Astrocyte of the spinal cord (primary cell): ENCODE data around the gene RAB1A.

Experiments
- DNase-seq: peaks from one replicate; pipeline ENCODE4 v3.0.0; 2011; ENCODE audit warnings: low read depth, low spot score
- H3K4me3 ChIP-seq: 2 replicates; pipeline ENCODE4 v1.5.1; 2011; ENCODE audit warnings: low read depth, mild to moderate bottlenecking, low read length, moderate library complexity
- in situ Hi-C: cut with HindIII; loops from 2 replicates; pipeline ENCODE4 v1.10.0; 2017; ENCODE audit warnings: low sequenced_read_pairs
- TF ChIP-seq, protein P1 (sequence below): IDR thresholded peaks from 2 replicates; pipeline ENCODE4 v1.5.1; 2012; ENCODE audit warnings: low read depth, mild to moderate bottlenecking, low read length, inconsistent platforms

RAB1A gene

DNA sequence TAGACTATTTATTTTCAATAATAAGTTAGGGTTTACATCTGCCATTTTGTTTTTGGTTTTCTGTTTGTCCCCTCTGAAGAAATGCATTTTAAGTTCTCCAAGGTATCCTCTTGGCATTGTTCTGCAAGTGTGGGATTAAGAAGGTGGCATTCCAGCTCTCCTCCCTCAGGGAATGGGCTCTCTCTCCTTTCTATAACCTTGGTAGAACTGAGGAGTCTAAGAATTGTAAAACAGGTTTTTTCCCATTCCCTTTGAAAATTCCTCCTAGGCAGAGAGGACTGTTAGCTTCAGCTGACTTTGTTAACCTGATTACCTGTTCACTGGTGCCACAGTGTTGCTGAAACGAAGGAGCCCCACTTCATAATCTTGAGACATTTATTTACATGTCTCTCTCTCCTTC, 26.1 kb upstream of the RAB1A start:
- no peak for DNase-seq
- in situ Hi-C loops, result no loop called here
- TF ChIP-seq, protein P1, sequence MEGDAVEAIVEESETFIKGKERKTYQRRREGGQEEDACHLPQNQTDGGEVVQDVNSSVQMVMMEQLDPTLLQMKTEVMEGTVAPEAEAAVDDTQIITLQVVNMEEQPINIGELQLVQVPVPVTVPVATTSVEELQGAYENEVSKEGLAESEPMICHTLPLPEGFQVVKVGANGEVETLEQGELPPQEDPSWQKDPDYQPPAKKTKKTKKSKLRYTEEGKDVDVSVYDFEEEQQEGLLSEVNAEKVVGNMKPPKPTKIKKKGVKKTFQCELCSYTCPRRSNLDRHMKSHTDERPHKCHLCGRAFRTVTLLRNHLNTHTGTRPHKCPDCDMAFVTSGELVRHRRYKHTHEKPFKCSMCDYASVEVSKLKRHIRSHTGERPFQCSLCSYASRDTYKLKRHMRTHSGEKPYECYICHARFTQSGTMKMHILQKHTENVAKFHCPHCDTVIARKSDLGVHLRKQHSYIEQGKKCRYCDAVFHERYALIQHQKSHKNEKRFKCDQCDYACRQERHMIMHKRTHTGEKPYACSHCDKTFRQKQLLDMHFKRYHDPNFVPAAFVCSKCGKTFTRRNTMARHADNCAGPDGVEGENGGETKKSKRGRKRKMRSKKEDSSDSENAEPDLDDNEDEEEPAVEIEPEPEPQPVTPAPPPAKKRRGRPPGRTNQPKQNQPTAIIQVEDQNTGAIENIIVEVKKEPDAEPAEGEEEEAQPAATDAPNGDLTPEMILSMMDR, result no peak
- H3K4me3 ChIP-seq, result no peak overlapping the region

DNA sequence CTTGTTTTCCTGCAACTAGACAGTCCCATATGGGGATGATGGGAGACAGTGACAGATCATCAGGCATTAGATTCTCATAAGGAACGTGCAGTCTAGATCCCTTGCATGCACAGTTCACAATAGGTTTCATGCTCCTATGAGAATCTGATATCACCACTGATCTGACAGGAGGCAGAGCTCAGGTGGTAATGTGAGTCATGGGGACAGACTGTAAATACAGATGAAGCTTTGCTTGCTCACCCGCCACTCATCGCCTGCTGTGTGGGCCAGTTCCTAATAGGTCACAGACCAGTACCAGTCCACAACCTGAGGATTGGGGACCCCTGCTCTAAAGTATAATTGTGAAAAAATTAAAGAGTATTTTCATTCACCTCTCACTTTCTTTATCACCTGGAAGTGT, 23.6 kb upstream of the RAB1A start:
- TF ChIP-seq, protein P1, result no peak
- in situ Hi-C loops, result no loop called here
- no peak for DNase-seq
- H3K4me3 ChIP-seq, result no peak overlapping the region

DNA sequence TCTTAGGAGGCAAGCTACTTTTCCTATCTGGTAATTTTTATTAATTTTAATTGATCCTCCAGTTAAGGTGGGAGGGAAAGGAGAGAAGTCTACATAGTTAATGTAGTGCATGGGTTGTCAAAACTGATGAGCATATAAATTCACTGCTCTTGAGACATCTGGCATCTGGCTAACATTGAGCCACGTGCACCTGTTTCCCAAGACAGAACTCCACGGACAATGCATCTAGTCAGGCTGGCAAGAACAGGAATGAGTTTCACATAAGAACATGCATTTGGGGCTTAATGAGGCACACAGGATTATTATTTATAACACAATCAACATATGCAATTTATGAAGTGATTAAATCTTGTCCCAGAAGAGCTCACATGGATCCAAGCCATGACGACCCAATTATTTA, 16.2 kb upstream of the RAB1A start:
- TF ChIP-seq, protein P1, result no peak
- in situ Hi-C loops, result no loop called here
- no peak overlapping the region for H3K4me3 ChIP-seq
- no peak for DNase-seq

GRCh38 chr2:65144571-65144970, 14.7 kb upstream of the RAB1A start:
- no peak for DNase-seq
- in situ Hi-C loops, result no loop called here
- no peak overlapping the region for H3K4me3 ChIP-seq
- TF ChIP-seq, protein P1, result no peak

DNA sequence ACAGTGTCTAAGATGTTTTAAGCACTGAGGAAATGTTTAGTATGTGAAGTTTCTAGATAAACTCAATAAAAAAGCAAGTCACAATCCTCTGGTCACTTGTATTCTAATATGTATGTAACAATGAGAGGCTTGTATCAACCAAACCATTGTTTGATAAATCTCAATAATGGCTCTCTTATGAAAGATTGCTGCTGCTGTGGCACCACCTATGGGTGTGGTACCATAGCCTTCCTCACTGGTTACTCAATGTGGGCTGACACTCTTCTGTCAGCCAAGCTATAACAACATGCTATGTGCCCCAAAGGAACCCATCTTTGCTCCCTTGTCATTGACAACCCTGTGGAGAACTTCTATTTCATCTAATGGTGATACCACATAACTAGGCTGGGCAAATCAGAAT, 12.6 kb upstream of the RAB1A start:
- no peak overlapping the region for H3K4me3 ChIP-seq
- in situ Hi-C loops, result no loop called here
- TF ChIP-seq, protein P1, result no peak
- DNase-seq, result no peak

DNA sequence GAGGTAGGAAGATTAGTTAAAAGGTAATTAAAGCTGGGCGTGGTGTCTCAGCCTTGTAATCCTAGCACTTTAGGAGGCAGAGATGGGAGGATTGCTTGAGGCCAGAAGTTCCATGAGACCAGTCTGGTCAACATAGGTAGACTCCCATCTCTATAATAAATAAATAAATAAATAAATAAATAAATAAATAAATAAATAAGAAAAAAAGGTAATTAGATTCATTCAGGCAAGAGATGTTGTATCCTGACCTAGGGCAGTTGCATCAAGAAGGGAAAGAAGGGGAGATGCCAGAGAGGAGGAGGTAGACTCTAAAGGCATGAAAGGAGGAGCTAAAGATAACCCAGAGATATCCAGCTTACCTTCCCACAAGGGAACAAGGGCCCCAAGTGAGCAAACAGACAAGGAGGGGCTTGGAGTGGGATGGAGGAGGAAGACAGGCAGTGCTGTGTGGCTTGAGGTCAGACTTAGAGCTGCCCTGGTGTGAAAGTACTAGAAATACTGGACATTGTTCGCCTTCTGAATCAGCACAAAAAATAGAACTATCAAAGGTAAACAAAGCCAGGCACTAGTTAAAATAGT, 7.4 kb upstream of the RAB1A start:
- H3K4me3 ChIP-seq, result no peak overlapping the region
- no peak for DNase-seq
- TF ChIP-seq, protein P1, result no peak
- in situ Hi-C loops, result no loop called here

DNA sequence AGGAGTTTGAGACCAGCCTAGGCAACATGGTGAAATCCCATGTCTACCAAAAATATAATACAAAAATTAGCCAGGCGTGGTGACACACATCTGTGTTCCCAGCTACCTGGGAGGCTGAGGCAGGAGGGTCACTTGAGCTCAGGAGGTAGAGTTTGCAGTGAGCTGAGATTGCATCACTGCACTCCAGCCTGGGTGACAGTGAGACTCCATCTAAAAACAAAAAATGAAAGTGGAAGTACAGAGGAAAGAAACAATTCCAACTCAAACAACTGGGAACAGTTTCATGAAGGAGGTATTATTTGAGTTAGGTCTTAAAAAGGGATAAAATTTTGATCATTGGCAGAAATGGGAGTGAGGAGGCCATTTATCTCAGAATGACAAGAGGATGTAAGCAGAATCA, 6.3 kb upstream of the RAB1A start:
- H3K4me3 ChIP-seq, result no peak overlapping the region
- no peak for DNase-seq
- TF ChIP-seq, protein P1, result no peak
- in situ Hi-C loops, result no loop called here
